ENCODE data around the gene PHF20.
A peak's percentile ranks its signal among the peaks of the same experiment; 100 is the strongest.
"Not testable (repeated sequence)": the region's sequence is repeated elsewhere in the genome, so short reads cannot be mapped to it uniquely, and the experiment has no call there.

Gene PHF20

DNA sequence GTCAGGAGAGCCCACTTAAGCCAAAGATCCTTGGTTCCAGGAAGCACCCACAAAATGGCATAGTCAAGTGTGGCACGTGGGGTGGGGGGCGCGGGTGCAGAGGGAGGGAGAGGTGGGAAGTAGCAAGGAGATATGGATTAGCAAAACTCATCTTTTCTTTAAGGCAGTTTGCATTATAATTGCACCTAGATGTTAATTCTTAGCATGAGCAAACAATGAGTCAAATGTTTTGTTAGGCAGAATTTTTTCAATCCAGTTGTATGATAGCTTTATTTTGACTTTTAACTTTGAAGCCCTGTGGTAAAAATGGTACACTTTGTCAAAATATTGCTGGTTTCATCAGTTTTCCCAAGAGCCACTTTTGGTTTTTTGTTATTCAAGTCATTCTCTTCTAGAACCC lies 167.4 kb downstream of the PHF20 start:
- DNase-seq: no peak

DNA sequence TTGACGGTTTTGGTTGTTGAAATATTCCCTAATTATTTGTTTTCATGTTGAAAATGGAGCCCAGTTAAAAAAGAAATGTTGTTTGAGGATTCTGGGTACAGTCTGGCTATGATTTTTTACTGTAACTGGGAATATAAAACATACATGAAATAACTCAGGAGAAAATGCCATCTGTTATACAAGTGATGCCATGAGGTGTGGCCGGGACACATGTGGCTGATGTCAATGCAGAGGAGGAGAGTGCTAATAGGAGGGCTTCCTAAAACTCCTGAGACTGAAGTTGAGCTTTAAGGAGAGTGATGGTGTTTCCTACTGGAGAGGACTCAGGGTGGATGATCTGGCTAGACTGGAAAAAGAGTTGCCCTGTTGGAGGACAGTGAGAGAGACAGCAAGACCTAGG lies 169.8 kb downstream of the PHF20 start:
- no peak for DNase-seq

DNA sequence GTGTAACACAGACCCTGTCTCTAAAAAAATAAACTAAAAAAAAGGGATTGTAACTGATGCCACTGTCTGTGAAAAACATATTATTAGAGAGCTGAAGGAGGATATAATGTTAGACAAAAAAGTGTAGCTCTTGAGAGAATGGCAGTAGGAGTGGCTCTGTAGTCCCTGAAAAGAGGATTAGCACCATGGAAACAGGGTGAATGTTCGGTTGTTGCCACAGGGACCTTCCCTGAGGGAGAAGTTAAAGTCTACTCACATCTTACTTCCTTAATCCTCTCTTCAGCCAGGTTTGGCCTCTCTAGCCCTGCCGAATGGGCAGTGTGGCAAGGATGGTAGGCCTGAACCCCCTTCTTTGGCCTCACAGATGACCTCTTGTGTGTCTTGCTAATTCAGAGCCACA lies 170.4 kb downstream of the PHF20 start:
- no peak for DNase-seq

DNA sequence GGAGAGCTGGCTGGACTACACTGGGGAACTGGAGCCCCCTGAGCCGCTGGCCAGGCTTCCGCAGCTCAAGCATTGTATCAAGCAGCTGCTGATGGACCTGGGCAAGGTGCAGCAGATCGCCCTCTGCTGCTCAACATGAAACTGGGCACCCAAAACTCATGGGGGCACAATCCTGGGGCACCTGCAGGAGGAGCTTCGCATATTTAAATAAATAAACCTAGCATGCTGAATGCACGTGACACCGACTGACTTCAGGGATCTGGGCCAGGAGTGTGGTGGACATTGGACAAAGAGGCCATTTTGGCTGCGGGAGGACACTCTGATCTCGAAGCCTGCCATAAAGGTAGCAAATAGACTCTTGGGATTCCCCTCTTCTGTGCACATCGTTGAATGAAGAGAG lies 175.7 kb downstream of the PHF20 start:
- peak; percentile 21 for DNase-seq

DNA sequence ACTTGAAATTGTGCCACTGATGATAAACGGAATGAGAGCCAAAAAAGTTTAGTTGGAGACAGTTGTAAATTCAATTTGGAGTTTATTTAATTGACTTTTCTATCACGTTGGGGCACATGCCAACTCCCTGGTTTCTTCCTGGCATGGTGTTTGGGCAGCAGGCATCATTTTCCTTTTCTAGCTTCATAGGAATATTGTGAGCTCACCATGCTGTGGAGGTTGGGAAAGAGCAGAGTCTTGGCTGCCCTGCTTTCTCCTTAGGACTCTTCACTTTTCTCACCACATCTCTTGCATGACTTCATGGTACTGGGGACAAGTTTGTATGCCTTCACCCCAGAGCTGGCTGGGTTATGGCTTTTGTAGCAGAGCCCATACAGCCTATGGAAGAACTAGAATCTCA lies 176.1 kb downstream of the PHF20 start:
- DNase-seq: no peak

DNA sequence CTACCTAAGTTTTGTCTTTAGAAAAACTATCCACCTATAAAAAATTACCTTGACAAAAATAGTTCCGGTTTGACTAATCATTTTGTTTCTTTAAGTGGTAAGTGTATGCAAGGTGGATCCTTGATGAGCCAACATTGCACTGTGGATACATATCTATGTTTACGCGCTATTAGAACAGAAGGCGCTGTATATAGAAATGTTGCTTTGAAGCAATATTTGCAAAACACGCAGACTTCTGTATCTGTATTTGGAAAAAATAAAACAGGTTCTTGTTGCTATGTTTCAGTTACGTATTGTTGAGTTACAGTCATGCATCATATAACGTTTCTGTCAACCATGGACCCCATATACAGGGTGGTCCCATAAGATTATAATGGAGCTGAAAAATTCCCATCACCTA lies 178.3 kb downstream of the PHF20 start:
- no peak for DNase-seq

DNA sequence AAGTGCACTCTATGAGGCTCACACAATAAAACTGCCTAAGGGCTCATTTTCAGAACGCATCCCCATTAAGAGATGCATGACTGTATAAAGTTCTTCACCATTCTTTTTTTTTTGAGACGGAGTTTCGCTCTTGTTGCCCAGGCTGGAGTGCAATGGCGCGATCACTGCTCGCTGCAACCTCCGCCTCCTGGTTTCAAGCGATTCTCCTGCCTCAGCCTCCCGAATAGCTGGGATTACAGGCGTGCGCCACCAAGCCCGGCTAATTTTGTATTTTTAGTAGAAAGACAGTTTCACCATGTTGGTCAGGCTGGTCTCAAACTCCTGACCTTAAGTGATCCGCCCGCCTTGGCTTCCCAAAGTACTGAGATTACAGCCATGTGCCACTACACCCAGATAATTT lies 180.3 kb downstream of the PHF20 start:
- DNase-seq: not testable (repeated sequence)

DNA sequence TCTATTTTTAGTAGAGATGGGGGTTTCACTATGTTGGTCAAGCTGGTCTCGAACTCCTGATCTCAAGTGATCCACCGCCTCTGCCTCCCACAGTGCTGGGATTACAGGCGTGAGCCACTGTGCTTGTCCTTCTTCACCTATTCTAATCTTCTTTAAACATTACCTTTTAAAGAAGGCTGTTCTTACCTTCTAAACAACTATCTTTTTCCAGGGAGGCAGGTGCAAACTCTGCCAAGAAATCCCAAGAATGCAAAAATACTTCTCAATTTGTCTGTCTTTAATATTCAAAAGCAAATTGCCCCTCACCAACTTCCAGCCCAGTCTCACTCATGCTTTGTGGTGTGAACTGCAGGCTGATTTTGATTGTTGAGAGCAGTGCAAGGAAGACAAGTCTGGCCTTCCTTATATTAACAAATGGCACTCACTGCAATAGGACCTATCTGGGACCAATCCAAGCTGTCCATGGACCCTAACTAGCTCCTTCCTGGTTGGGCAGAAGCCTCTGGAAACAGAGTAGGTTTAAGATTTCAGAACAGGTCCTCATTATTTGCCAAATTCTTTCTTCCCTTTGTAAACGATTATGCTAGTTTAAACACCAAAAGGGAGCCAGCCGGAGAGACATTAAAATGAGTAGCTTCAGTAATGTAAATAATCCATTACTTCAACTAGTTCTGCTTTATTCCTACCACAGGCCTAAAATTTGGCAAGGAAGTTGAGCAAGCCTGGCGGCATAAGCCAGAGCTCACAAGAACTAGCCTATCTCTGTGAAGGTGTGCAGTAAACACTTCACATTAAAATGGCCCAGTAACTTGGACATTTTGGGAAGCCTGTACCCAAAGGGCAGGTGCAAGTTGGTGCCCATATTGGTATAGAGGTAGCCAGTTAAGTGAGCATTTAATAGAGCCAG lies 180.9 kb downstream of the PHF20 start:
- peak; percentile 3 for DNase-seq

DNA sequence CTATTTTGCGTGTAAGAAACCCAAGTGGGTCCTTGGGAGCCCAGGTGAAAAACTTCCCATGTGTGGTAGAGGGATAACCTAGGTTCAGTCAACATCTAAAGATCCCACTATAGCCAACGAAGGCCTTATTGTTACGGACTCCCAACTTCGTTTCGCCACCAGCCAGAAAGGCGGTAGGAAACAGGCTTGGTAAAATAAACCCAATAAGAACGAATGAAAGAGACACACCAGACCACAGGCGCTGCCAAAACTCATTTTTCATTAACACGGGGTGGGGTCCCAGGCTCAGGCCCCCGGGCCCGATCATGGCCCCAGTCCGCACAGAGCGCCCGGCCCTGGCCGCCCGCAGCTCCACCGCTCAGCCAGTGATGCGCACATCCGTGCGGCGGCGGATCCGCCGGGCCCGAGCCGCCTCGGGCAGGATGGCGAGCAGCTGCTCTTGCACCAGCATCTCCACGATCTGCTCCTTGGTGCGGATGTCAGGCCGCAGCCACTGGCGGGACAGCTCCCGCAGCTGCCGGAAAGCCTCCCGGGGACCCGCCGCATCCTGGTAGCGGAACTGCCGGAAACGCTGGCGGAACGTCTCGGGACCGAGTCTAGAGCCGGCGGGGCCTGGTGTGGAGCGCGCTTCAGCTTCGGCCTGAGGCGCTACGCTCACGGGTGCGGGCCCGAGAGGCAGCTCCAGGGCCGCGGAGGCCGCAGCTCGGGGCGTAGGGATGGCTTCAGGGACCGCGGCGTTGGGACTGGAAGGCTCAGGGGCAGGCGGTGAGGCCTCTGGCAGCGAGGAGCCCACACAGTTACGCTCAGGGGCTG lies 181.8 kb downstream of the PHF20 start:
- peak; percentile 74 for DNase-seq

DNA sequence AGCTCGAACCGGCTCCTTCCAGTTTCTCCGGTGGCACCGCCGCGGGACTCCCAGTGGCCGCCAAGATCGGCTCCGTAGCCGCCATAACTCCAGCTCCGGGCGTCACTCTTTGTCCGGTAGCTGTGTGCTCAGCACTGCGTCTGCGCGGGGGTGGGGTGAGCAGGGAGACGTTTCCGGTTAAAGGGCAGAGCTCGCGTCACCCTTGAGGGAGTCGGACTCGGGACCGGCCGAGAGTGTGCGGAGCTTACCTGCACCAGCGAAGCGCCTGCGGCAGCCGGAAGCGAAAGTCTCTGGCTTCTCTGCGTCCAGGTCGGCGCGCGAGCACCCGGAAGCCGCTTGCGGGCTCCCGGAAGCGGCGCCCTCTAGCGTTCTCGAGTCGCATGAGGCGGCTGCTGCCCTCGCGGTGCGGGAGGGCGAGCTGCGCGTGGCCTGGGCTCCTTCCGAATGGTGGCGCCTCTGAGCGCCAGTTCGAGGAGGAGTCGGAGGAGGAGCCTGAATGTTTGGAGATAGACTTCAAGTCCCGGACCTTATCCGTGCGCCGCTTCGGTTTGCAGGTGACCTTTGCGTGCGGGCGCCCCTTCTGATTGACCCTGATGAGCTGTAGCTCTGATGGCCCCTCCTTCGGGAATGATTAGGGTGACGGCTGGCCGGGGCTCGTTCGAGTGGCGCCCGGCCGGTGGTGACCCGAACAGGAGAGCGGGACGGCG lies 182.5 kb downstream of the PHF20 start, which contains the start of gene SCAND1:
Gene SCAND1 (minus strand): TSS at position 303 of the 707 bp plus-strand sequence. CDS start 218 bp downstream, at position 85.
- peak; percentile 97 for DNase-seq

DNA sequence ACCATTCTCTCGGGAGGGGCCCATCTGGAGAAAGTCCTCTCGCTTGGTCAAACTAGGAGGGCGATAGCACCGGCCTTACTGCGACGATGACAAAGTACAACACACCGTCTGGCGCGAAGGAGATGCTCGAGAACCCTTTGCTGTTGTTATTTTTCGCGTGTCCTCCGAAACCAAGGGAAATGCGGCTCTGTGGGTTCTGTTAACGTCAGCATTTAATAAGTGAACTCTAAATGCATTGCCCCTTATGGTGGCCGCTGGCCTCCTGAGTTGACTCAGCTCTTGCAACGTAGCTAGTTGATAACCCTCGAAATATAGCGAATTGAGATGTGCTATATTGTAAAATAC lies 183.1 kb downstream of the PHF20 start:
- DNase-seq: peak; percentile 48

DNA sequence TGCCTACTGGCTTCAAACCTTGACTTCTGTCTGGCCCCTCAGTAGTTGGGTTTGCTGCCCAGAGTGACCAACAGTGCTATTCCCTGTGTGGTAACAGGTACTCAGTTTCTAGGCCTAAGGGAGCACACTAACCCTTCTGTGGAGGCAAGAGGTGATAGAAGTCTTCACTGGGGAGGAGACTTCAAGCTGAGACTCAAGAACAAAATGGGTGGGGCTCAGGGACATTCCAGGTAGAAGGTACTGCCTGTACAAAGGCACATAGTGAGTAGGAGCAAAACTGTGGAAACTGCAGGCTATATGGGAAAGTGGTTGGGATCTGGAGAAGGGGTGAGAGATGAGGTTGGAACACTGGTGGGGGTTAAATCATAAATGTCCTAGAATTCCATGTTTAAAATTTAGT lies 184.8 kb downstream of the PHF20 start:
- no peak for DNase-seq

DNA sequence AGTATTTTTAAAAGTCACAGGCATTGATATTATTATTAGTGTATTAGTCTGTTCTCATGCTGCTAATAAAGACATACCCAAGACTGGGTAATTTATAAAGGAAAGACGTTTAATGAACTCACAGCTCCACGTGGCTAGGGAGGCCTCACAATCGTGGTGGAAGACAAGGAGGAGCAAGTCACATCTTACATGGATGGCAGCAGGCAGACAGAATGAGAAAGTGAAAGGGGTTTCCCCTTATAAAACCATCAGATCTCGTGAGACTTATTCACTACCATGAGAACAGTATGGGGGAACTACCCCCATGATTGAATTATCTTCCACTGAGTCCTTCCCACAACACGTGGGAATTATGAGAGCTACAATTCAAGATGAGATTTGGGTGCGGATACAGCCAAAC lies 187.5 kb downstream of the PHF20 start:
- not testable (repeated sequence) for DNase-seq

DNA sequence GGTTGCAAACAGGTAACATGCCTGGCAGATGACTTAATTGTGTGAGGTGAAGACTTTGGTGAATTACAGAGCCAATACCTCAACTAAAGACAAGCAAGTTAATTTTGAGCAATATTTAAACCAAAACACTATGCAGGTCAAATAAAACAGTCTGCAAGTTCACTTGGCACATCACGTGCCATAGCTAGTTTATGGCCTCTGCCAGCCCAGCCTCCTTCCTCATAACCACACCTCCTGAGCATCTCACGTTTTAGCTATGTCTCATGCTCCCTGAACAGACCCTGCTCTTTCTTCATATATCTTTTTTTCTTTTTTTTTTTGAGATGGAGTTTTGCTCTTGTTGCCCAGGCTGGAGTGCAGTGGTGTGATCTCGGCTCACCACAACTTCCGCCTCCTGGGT lies 192.1 kb downstream of the PHF20 start:
- DNase-seq: no peak

DNA sequence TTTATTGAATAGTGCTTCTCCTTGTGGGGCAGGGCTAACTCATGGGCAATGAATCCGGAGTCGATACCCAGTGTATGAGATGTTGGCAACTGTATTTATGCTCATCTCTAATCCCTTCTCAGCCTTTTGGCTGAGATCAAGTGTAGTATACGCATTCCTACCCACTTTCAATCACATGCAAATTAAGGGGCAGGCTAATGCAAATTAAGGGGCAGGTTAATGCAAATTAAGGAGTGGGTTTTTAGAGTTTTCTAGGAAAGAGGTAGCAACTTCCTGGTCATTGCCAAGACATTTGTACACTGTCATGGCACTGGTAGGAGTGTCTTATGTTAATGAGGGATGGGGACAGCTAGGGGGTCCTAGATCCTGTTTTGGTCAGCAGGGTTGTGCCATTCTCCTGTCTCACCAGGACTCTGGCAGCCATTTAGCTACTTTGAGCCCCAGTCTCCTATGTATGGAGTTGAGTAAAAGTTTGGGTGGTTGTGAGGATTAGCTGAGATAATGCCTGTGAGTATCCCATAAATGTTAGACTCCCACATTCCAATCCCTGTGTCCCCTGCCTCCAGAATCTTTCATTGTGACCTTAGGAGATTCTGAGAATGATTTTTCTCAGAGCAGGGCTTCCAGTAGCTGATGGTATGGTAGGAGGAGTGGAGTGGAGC lies 196.3 kb downstream of the PHF20 start, which contains the start of gene CNBD2:
Gene CNBD2 (plus strand): TSS at position 612 of the 662 bp plus-strand sequence. CDS start 173 bp downstream, outside the sequence.
- DNase-seq: no peak

DNA sequence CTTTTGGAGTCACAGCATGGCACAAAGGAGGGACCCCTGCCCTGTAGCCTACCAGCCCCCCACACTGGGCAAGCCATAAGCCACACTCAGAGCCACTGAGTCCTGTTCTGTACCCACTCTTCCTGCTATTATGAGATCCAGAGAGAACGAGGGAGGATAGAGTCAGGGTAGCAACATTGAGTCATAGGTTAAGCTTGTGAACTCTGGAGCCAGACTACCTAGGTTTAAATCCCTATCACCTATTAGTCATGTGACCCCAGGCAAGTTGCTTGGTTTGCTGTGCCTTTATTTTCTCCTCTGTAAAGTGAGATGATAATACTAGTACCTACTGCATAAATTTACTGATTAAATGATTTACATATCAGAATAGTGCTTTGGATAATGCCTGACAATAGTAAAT lies 197.1 kb downstream of the PHF20 start:
- DNase-seq: no peak

DNA sequence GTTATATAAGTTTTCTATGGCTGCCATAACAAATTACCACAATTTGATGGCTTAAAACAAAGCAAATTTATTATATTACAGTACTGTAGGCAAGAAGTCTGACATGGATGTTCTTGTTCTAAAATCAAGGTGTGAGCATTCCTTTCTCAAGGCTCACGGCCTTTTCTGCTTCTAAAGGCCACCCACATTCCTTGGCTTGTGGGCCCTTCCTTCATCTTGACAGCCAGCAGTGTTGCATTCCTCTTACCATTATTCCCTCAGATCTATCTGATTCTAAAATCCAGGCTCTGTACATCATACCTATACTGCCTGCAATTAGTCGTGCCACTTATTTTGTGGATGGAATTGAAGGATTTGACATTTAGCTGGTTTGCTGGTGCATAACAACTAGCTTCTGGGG lies 200.2 kb downstream of the PHF20 start:
- DNase-seq: no peak

DNA sequence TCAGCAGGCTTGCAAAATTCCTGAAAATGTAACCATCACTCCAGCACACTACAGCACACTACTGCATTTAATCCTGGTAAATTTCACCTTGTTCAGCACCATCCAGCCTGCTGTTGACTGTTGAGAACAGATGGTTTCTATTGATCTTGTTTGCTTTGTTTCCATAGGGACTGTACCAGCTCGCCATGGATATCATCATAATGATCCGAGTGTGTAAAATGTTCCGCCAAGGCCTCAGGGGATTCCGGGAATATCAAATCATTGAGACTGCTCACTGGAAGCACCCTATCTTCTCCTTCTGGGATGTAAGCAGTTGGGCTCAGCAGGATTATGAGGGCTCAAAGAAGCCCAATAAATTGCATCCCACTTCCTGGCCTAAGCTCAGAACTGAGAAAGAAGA lies 200.6 kb downstream of the PHF20 start:
- no peak for DNase-seq

DNA sequence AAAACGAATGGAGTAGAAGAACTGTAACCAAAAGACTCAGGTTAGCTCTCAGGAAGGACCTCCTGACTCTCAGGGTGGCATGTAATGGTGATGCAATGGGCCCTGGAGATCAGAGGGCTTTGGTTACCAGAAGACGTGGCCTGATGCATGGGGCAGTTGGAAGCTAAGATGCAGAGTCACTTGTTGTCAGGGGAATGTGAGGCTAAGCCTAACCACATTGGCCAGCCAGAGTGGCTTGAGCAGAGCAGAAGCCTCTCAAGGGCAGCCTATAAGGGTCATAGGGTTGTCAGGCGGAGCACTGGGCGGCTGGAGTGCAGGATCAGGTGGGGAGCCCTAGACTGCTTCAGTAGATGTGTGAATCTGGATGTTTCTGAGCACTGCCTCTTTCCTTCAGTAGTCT lies 202.4 kb downstream of the PHF20 start:
- no peak for DNase-seq

DNA sequence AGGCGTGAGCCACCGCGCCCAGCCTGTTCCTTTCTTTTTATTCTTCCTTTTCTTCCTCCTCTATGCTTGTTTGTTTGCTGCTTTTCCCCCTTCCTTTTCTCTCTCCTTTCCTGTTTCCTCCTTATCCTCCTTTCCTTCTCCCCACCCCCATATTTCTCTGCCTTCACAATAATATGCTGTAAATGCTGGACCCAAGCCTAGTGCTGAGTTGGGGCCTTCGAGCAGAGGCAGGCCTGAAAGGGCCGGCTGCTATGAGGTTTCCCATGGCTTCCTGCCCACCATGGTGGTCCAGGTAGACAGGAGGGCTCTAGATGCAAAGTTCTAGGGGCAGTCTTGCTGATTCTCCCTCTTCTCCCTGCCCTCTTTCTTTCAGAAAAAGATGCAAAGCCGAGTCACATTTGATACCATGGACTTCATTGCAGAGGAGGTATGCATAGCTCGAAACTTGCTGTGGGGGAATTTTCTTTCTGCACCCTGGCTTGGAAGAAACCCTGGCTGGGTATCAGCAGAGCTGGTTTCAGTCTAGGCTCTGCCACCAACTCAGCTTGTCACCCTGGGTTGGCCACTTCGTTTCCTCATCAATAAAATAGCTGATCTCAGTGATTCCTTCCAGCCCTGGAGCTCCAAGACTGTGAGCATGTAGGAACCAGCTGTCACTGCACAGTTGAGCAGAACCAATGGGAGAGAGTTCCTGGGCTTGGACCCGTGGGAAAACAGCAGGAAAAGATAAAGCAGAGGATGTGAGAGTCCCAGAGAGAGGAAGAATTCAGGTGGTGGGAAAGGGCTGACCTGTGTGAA lies 204.0 kb downstream of the PHF20 start:
- no peak for DNase-seq

DNA sequence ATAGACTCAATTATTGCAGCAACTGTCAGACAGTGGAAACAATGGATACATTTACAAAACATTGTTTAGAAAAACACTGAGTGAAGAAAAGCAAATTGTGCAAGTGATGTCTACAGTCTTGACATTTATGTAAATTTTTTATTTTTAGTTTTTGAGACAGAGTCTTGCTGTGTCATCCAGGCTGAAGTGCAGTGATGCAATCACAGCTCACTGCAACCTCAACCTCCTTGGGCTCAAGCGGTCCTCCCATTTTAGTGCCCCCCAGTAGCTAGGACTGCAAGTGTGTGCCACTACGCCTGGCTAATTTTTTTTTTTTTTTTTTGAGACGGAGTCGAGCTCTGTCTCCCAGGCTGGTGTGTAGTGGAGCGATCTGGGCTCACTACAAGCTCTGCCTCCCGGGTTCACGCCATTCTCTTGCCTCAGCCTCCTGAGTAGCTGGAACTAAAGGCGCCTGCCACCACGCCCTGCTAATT lies 206.3 kb downstream of the PHF20 start:
- DNase-seq: no peak

DNA sequence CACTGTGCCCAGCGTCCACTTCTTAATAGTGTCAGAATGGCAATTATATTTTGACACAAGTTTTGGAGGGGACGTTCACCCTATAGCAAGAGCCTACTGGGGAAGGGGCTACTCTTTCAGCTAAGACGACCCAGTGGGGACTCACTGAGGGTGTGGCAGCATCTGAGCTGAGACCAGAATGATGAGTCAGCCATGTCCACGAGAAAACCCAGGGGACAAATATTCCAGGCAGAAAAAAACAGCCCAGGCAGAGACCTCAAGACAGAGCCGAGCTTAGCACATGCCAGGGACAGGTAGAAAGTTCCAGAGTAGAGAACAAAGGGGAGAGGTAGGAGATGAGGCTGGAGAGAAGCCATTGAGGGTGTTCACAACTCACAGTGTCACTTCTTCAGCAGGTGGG lies 207.7 kb downstream of the PHF20 start:
- no peak for DNase-seq
